Natural killer cell (primary cell): Measurements from ENCODE around the gene ACER3. TPM values are rescaled to one million over a fixed set of nuclear protein-coding genes. Genes with fewer than 3 reads are reported as not detected.

Source experiments
- ATAC-seq, 3 donors: fragments of 150-1000 bp in 2 of 3; fragments of 200-7000 bp in 1 of 3; cut with Tn5 transposase; 1 replicate in 1 of 3; 2 replicates in 2 of 3; pipeline ENCODE4 v1.10.0; 2021; ENCODE audit warnings: mild to moderate bottlenecking in 2 of 3, moderate library complexity in 2 of 3
- DNase-seq, 2 donors: peaks; one replicate each; pipeline versions ENCODE4 v3.0.0 to v3.0.0-alpha.2; 2013 to 2021; ENCODE audit warnings: mixed read lengths in 1 of 2
- H3K27ac ChIP-seq: one replicate; pipeline ENCODE4 v1.5.1; 2013; ENCODE audit warnings: mild to moderate bottlenecking, low read length
- H3K27me3 ChIP-seq: one replicate; pipeline ENCODE4 v1.6.1; 2013; ENCODE audit warnings: low read length; ENCODE audit not compliant: control insufficient read depth, insufficient read depth
- H3K36me3 ChIP-seq: one replicate; pipeline ENCODE4 v1.6.1; 2013; ENCODE audit warnings: low read length; ENCODE audit not compliant: control insufficient read depth, insufficient read depth
- H3K4me1 ChIP-seq: one replicate; pipeline ENCODE4 v1.6.1; 2013; ENCODE audit warnings: low read length; ENCODE audit not compliant: control insufficient read depth, insufficient read depth
- H3K4me3 ChIP-seq: one replicate; pipeline ENCODE4 v1.5.1; 2013; ENCODE audit warnings: low read length
- H3K9me3 ChIP-seq: one replicate; pipeline ENCODE4 v1.6.1; 2013; ENCODE audit warnings: low read length; ENCODE audit not compliant: control insufficient read depth, insufficient read depth
- H3K27ac Mint-ChIP-seq, 2 donors: one replicate each; pipeline ENCODE4 v1.8.0; 2022; ENCODE audit warnings: mild to moderate bottlenecking in 2 of 2, mixed read lengths in 2 of 2, moderate library complexity in 1 of 2
- H3K27me3 Mint-ChIP-seq, 2 donors: one replicate each; pipeline ENCODE4 v1.8.0; 2022; ENCODE audit warnings: low read depth in 2 of 2, mixed read lengths in 2 of 2
- H3K36me3 Mint-ChIP-seq: one replicate; pipeline ENCODE4 v1.8.0; 2022; ENCODE audit warnings: mixed read lengths
- H3K4me1 Mint-ChIP-seq, 2 donors: one replicate each; pipeline ENCODE4 v1.8.0; 2022; ENCODE audit warnings: mixed read lengths in 2 of 2
- H3K4me3 Mint-ChIP-seq: one replicate; pipeline ENCODE4 v1.8.0; 2022; ENCODE audit warnings: mild to moderate bottlenecking, moderate library complexity, mixed read lengths
- H3K9me3 Mint-ChIP-seq, 2 donors: one replicate each; pipeline ENCODE4 v1.8.0; 2022; ENCODE audit warnings: mixed read lengths in 2 of 2
- CTCF ChIP-seq: fragments of 200-600 bp; IDR thresholded peaks from one replicate; pipeline ENCODE4 v1.8.0; 2022; ENCODE audit warnings: antibody characterized with exemption
- WGBS: methylation state at CpG from one replicate; pipeline ENCODE4 v1.1.7; 2013; ENCODE audit warnings: missing lambda C conversion rate; ENCODE audit not compliant: insufficient coverage; 5-methylcytosine and 5-hydroxymethylcytosine counted together
- intact Hi-C: fragments of 100-400 bp; cut with micrococcal nuclease; formaldehyde crosslinking; loops from one replicate; pipeline ENCODE4 v1.14.2; 2022
- total RNA-seq, 4 donors: library from RNA; stranded (reverse); fragments of 120-200 nt in 1 of 4; gene quantifications; one replicate each; pipeline versions ENCODE4 v1.2.3 to v1.2.4, GENCODE V29; 2013 to 2022

ACER3 gene
- total RNA-seq, 3 donors from 2014 or later (not counting 1 experiment from before 2014, with no cell fraction given), result 12.1 to 14.8 (median 13.6) TPM

- H3K4me3 ChIP-seq, result no peak overlapping the region
- WGBS, result 95% methylated on average over 1 of the region's 1 CpG
- Mint-ChIP-seq H3K9me3 (no peaks in the 10 kb centered on the region), H3K36me3 (no peaks in the 10 kb centered on the region), H3K4me1 (peaks cover 15 to 18% of the 10 kb centered on the region in 2 donors), H3K27me3 (peaks cover 10 to 18% of the 10 kb centered on the region in 2 donors), H3K4me3 (peak overlapping the region; percentile 28), H3K27ac (no peak overlapping the region)
- no peak overlapping the region for H3K27ac ChIP-seq
- H3K9me3 ChIP-seq, result peaks cover 2% of the 10 kb centered on the region
- peaks cover 22% of the 10 kb centered on the region for H3K4me1 ChIP-seq
- DNase-seq, result no peak
- no peak for TF ChIP-seq CTCF
- intact Hi-C loops, result no loop called here
- no peaks in the 10 kb centered on the region for H3K36me3 ChIP-seq
- peaks cover 8% of the 10 kb centered on the region for H3K27me3 ChIP-seq
- no peak for ATAC-seq
These were observed 202.7 kb downstream of the ACER3 start for GRCh38 chr11:77063407-77063806.

DNA sequence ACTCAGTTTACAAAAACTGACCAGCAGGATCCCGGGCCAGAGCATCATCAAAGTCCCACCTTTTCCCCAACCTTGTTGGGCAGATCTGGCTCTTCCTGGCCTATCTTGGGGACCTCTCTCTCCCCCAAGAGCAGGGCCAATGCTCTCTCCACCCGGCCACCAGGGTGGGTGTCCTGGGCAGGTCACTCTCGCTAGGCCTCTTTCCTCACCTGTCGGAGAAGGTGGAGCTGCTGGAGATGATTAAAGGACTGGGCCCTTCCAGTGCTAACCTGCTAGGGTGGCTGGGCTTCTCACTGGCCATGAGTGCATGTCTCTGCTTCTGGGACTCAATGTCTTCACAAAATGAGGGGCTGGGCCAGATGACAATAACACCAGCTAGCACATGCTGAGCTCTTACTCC is 203.1 kb downstream of the ACER3 start:
- H3K4me3 ChIP-seq, result no peak overlapping the region
- 99% methylated on average over 4 of the region's 4 CpGs for WGBS
- H3K4me1 ChIP-seq, result peaks cover 22% of the 10 kb centered on the region
- no peak for TF ChIP-seq CTCF
- no peaks in the 10 kb centered on the region for H3K36me3 Mint-ChIP-seq
- peaks cover 19 to 22% of the 10 kb centered on the region in 2 donors for H3K4me1 Mint-ChIP-seq
- H3K27ac Mint-ChIP-seq, result no peak overlapping the region
- H3K9me3 Mint-ChIP-seq, result no peaks in the 10 kb centered on the region
- no peak overlapping the region for H3K27ac ChIP-seq
- intact Hi-C loops, result no loop called here
- peaks cover 2% of the 10 kb centered on the region for H3K9me3 ChIP-seq
- no peak for ATAC-seq
- peaks cover 11 to 18% of the 10 kb centered on the region in 2 donors for H3K27me3 Mint-ChIP-seq
- H3K36me3 ChIP-seq, result no peaks in the 10 kb centered on the region
- H3K4me3 Mint-ChIP-seq, result no peak overlapping the region
- peaks cover 8% of the 10 kb centered on the region for H3K27me3 ChIP-seq
- no peak for DNase-seq

- Mint-ChIP-seq H3K9me3 (no peaks in the 10 kb centered on the region), H3K4me1 (peaks cover 23 to 31% of the 10 kb centered on the region in 2 donors), H3K36me3 (no peaks in the 10 kb centered on the region), H3K27me3 (peaks cover 11 to 18% of the 10 kb centered on the region in 2 donors), H3K27ac (no peak overlapping the region), H3K4me3 (peak overlapping the region; percentile 67)
- Histone ChIP-seq H3K27me3 (peaks cover 8% of the 10 kb centered on the region), H3K4me3 (no peak overlapping the region), H3K36me3 (no peaks in the 10 kb centered on the region), H3K27ac (no peak overlapping the region), H3K9me3 (peaks cover 2% of the 10 kb centered on the region), H3K4me1 (peaks cover 22% of the 10 kb centered on the region)
- 96% methylated on average over 4 of the region's 4 CpGs for WGBS
- intact Hi-C loops, result no loop called here
- no peak for TF ChIP-seq CTCF
- ATAC-seq, result no peak
- no peak for DNase-seq
These were observed 204.0 kb downstream of the ACER3 start for GRCh38 chr11:77064648-77065217.

DNA sequence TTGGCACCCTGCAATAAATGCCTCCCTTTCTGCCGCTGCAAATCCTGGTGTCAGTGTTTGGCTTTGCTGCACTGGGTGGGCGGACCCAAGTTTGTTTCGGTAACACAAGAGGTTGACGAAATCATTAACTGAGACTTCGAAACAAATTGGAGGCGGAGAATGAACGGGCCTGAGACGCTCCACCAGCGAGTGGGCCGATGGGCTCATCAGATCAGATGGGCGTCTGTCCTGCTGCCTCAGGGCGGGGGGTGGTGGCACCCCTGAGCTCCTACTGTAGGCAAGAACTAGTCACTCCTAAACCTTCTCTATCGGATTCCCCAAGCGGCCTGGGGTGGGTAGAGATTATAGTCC is 205.1 kb downstream of the ACER3 start:
- Histone ChIP-seq H3K27ac (no peak overlapping the region), H3K9me3 (peaks cover 2% of the 10 kb centered on the region), H3K4me3 (peak overlapping the region; percentile 59), H3K36me3 (no peaks in the 10 kb centered on the region), H3K4me1 (peaks cover 22% of the 10 kb centered on the region), H3K27me3 (peaks cover 10% of the 10 kb centered on the region)
- intact Hi-C loops, result loop anchor here (1.0 kb wide), 1 partner anchor 25 kb away; no protein-coding TSS in a partner anchor
- no peaks in the 10 kb centered on the region for H3K36me3 Mint-ChIP-seq
- peaks cover 28 to 42% of the 10 kb centered on the region in 2 donors for H3K4me1 Mint-ChIP-seq
- H3K27ac Mint-ChIP-seq, result peak overlapping the region; percentile 78 to 83
- ATAC-seq (no peak), DNase-seq (peak in 1 of 2 donors; percentile 27)
- peak overlapping the region; percentile 91 for H3K4me3 Mint-ChIP-seq
- H3K27me3 Mint-ChIP-seq, result peaks cover 10 to 11% of the 10 kb centered on the region in 2 donors
- WGBS, result 42% methylated on average over 14 of the region's 14 CpGs
- no peak for TF ChIP-seq CTCF
- H3K9me3 Mint-ChIP-seq, result no peaks in the 10 kb centered on the region
